ENCODE measurements around the gene TMUB1. TPM values are rescaled to one million over a fixed set of nuclear protein-coding genes. Genes with fewer than 3 reads are reported as not detected.

The TMUB1 gene
- total and polyA plus RNA-seq, 9 of the 15 experiments (the other 6 are each of a cell fraction or from before 2014, with no cell fraction given) = 0.14 to 241 (median 74.1) TPM

DNA sequence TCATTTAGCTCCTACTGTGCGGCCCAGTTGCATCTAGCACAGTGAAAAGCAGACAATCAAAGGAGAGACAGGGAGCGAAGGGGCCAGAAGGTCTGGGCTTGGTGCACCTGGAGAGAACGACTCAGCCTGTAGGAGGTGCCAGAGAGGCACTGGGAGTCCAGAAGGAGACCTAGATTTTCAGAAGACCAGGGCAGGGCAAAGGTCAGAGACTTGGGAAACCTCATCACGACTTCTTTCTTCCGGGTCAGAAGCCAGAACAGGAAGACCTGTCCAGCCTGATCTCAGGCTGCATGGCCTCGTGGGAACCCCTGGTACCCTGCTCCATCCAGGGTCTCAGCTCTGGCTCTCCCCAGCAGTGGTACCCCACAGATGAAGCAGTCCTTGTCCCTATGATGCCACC lies 8.1 kb upstream of the TMUB1 start (continued):
- TF ChIP-seq SIN3A (IDR thresholded peaks at IDR 0.05; ENCODE audit: borderline replicate concordance in 2 of 2, control insufficient read depth in 1 of 2, low read depth in 2 of 2, low read length in 2 of 2) = peak in 1 of 2 experiments; percentile 48; a peak in 1 of 4 replicates
- TF ChIP-seq, protein P1, sequence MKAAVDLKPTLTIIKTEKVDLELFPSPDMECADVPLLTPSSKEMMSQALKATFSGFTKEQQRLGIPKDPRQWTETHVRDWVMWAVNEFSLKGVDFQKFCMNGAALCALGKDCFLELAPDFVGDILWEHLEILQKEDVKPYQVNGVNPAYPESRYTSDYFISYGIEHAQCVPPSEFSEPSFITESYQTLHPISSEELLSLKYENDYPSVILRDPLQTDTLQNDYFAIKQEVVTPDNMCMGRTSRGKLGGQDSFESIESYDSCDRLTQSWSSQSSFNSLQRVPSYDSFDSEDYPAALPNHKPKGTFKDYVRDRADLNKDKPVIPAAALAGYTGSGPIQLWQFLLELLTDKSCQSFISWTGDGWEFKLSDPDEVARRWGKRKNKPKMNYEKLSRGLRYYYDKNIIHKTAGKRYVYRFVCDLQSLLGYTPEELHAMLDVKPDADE (conservative IDR thresholded peaks at IDR 0.05; ENCODE audit: control insufficient read depth, low read depth, low read length) = peak; percentile 62; the same call in 1 of the 2 replicates
- TF ChIP-seq ZFP30 (CRISPR knock-in tag; IDR thresholded peaks at IDR 0.05; ENCODE audit: borderline replicate concordance) = no peak
- TF ChIP-seq, protein P2, sequence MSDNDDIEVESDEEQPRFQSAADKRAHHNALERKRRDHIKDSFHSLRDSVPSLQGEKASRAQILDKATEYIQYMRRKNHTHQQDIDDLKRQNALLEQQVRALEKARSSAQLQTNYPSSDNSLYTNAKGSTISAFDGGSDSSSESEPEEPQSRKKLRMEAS (CRISPR knock-in tag; IDR thresholded peaks at IDR 0.05) = peak; percentile 50
- TF ChIP-seq, protein P3, sequence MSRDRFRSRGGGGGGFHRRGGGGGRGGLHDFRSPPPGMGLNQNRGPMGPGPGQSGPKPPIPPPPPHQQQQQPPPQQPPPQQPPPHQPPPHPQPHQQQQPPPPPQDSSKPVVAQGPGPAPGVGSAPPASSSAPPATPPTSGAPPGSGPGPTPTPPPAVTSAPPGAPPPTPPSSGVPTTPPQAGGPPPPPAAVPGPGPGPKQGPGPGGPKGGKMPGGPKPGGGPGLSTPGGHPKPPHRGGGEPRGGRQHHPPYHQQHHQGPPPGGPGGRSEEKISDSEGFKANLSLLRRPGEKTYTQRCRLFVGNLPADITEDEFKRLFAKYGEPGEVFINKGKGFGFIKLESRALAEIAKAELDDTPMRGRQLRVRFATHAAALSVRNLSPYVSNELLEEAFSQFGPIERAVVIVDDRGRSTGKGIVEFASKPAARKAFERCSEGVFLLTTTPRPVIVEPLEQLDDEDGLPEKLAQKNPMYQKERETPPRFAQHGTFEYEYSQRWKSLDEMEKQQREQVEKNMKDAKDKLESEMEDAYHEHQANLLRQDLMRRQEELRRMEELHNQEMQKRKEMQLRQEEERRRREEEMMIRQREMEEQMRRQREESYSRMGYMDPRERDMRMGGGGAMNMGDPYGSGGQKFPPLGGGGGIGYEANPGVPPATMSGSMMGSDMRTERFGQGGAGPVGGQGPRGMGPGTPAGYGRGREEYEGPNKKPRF (IDR thresholded peaks at IDR 0.05; ENCODE audit: low read depth, low read length) = no peak
- TF ChIP-seq SAFB (IDR thresholded peaks at IDR 0.05; ENCODE audit: borderline replicate concordance, low read depth, low read length) = no peak
- TF ChIP-seq ZNF76 (CRISPR knock-in tag; IDR thresholded peaks at IDR 0.05; ENCODE audit: borderline replicate concordance) = no peak
- TF ChIP-seq PCBP2 (IDR thresholded peaks at IDR 0.05; ENCODE audit: low read depth, low read length, poor library complexity, severe bottlenecking) = no peak
- TF ChIP-seq ZNF445 (CRISPR knock-in tag; IDR thresholded peaks at IDR 0.05; ENCODE audit: low read depth) = no peak
- no peak; the same call in 1 of the 2 replicates for TF ChIP-seq CREM (IDR thresholded peaks at IDR 0.05; ENCODE audit: low read depth)
- TF ChIP-seq DDX20 (tag; IDR thresholded peaks at IDR 0.05; ENCODE audit: low read depth) = no peak
- TF ChIP-seq MTA1 (IDR thresholded peaks at IDR 0.05; ENCODE audit: borderline replicate concordance) = no peak
- no peak for TF ChIP-seq SMARCA4 (IDR thresholded peaks at IDR 0.05)
- TF ChIP-seq LARP7 (IDR thresholded peaks at IDR 0.05) = no peak
- TF ChIP-seq ZNF146 (CRISPR knock-in tag; IDR thresholded peaks at IDR 0.05; ENCODE audit: unreplicated experiment) = no peak
- TF ChIP-seq, protein P4, sequence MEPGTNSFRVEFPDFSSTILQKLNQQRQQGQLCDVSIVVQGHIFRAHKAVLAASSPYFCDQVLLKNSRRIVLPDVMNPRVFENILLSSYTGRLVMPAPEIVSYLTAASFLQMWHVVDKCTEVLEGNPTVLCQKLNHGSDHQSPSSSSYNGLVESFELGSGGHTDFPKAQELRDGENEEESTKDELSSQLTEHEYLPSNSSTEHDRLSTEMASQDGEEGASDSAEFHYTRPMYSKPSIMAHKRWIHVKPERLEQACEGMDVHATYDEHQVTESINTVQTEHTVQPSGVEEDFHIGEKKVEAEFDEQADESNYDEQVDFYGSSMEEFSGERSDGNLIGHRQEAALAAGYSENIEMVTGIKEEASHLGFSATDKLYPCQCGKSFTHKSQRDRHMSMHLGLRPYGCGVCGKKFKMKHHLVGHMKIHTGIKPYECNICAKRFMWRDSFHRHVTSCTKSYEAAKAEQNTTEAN (CRISPR knock-in tag; IDR thresholded peaks at IDR 0.05) = peak; percentile 71; the same call in 1 of the 2 replicates
- TF ChIP-seq ZSCAN32 (CRISPR knock-in tag; IDR thresholded peaks at IDR 0.05) = no peak
- no peak for TF ChIP-seq COPS2 (conservative IDR thresholded peaks at IDR 0.05)
- TF ChIP-seq PHF8 (IDR thresholded peaks at IDR 0.05; ENCODE audit: borderline replicate concordance, low read length) = no peak
- TF ChIP-seq POLR2G (IDR thresholded peaks at IDR 0.05; ENCODE audit: low read depth, low read length) = no peak
- no peak for TF ChIP-seq CBX8 (IDR thresholded peaks at IDR 0.05; ENCODE audit: borderline replicate concordance, extremely low read depth, low read depth, low read length, poor library complexity, severe bottlenecking)
- TF ChIP-seq IFI16 (CRISPR knock-in tag; IDR thresholded peaks at IDR 0.05) = no peak

Measured in K562 (cell line).